Lower leg skin (tissue), 4 donors: ENCODE results near the gene PTCSC3. TPM values are rescaled to one million over a fixed set of nuclear protein-coding genes. Genes with fewer than 3 reads are reported as not detected.

ENCODE experiments used
- DNase-seq, 2 donors: peaks; one replicate each; pipeline ENCODE4 v3.0.0-alpha.2; 2019; ENCODE audit warnings: low spot score in 2 of 2
- H3K4me3 ChIP-seq: fragments of 200-600 bp; sonication (generic); 2 replicates; pipeline ENCODE4 v1.5.1; 2017; ENCODE audit warnings: mild to moderate bottlenecking, low read depth; ENCODE audit not compliant: poor library complexity, severe bottlenecking
- CTCF ChIP-seq, 3 donors: fragments of 450-650 bp; IDR thresholded peaks; one replicate each; pipeline ENCODE4 v1.5.1; 2016; ENCODE audit warnings: antibody characterized with exemption in 3 of 3, mild to moderate bottlenecking in 3 of 3, moderate library complexity in 2 of 3
- POLR2A ChIP-seq, 2 donors: fragments of 450-650 bp; IDR thresholded peaks; one replicate each; pipeline ENCODE4 v1.6.1; 2016 to 2017; ENCODE audit warnings: antibody characterized with exemption in 2 of 2, mild to moderate bottlenecking in 1 of 2, moderate library complexity in 1 of 2
- WGBS, 2 donors: methylation state at CpG; one replicate each; pipeline ENCODE4 v1.1.5; 2018; 5-methylcytosine and 5-hydroxymethylcytosine counted together
- intact Hi-C: fragments of 100-400 bp; cut with DNase I; formaldehyde crosslinking; loops from one replicate; pipeline ENCODE4 v1.15.0; 2023; ENCODE audit warnings: low total_unique reads
- total RNA-seq, 4 donors: library from RNA; depleted of rRNA; stranded (reverse); fragments of >200 nt; gene quantifications; one replicate each; pipeline ENCODE4 v1.1.0, GENCODE V29; 2016

The PTCSC3 gene
- total RNA-seq, 4 donors from 2014 or later = not detected

- DNase-seq = no peak
- H3K4me3 ChIP-seq = no peak overlapping the region
- intact Hi-C loops = no loop called here
- TF ChIP-seq CTCF (IDR thresholded peaks at IDR 0.05) (no peak), POLR2A (IDR thresholded peaks at IDR 0.05) (no peak)
Observed at GRCh38 chr14:36096090-36096489, 80.4 kb downstream of the PTCSC3 start.

DNA sequence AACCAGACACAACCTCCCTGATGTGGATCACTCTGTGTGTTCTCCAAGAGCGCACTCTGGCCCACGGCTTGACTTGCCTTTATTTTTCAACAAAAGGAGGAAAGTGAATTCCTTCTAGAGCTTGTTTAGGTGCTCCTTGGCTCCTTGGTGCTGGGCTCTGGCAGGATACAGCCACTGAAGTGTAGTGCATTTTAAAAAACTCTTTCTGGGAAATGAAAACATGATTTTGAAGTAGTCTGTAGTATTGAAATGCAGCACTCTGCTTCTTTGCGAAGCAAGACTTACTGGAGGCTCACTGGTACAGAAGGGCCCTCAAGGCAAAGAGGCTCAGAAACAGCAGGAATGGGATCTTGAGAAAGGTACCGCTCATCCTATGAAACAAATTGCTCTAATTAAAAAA, 81.6 kb downstream of the PTCSC3 start:
- H3K4me3 ChIP-seq = no peak overlapping the region
- TF ChIP-seq CTCF (IDR thresholded peaks at IDR 0.05) (no peak), POLR2A (IDR thresholded peaks at IDR 0.05) (no peak)
- DNase-seq = no peak
- intact Hi-C loops = no loop called here
- WGBS, 2 donors = 89 to 95% methylated on average over 4 of the region's 4 CpGs

DNA sequence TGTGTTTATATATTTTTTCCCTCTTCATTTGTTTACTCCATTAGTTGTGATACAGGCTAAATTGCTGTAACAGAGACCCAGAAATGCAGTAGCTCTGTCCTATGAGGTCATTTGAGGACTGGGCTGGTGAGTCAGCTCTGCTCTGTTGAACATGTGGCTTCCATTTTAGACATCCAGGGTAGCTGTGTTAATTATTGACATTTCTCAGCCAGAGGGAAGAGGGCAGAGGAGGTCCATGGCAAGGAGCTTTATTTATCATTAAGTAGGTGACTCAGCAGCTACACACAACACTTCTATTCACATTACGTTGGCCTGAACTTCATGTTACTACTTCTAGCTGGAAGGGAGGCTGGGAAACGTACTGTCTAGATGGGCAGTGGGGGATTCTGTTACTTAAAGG, 85.4 kb downstream of the PTCSC3 start:
- H3K4me3 ChIP-seq = no peak overlapping the region
- WGBS, 2 donors = 12 to 13% methylated on average over 2 of the region's 2 CpGs
- no peak for DNase-seq
- intact Hi-C loops = no loop called here
- no peak for TF ChIP-seq POLR2A (IDR thresholded peaks at IDR 0.05)

GRCh38 chr14:36087411-36087810, 89.1 kb downstream of the PTCSC3 start:
- intact Hi-C loops = no loop called here
- H3K4me3 ChIP-seq = no peak overlapping the region
- 76 to 79% methylated on average over 3 of the region's 3 CpGs for WGBS, 2 donors
- TF ChIP-seq CTCF (IDR thresholded peaks at IDR 0.05) (no peak), POLR2A (IDR thresholded peaks at IDR 0.05) (no peak)
- no peak for DNase-seq

- DNase-seq = no peak
- no peak for TF ChIP-seq CTCF (IDR thresholded peaks at IDR 0.05)
- no peak for TF ChIP-seq POLR2A (IDR thresholded peaks at IDR 0.05)
- 0 to 4% methylated on average over 1 of the region's 1 CpG for WGBS, 2 donors
- intact Hi-C loops = no loop called here
- no peak overlapping the region for H3K4me3 ChIP-seq
Observed at GRCh38 chr14:36086629-36087395, 89.7 kb downstream of the PTCSC3 start.

GRCh38 chr14:36085861-36086260, 90.7 kb downstream of the PTCSC3 start:
- no peak for DNase-seq
- H3K4me3 ChIP-seq = no peak overlapping the region
- WGBS, 2 donors = 57 to 59% methylated on average over 6 of the region's 6 CpGs
- intact Hi-C loops = no loop called here
- TF ChIP-seq CTCF (IDR thresholded peaks at IDR 0.05) (no peak), POLR2A (IDR thresholded peaks at IDR 0.05) (no peak)

Other genes starting within 250 kb of the PTCSC3 start
- gene MBIP, start 143.9 kb upstream of the PTCSC3 start, total RNA-seq = 10 to 100 TPM; 17.2 to 35.8 (median 21.0) TPM